Uterus (tissue), 4 donors: ENCODE measurements around the gene SSR4. TPM values are rescaled to one million over a fixed set of nuclear protein-coding genes. Genes with fewer than 3 reads are reported as not detected.
A peak's percentile ranks its signal among the peaks of the same experiment; 100 is the strongest.

ENCODE experiments used
- DNase-seq, 2 donors: peaks; one replicate each; pipeline ENCODE4 v3.0.0-alpha.2; 2019 to 2020
- H3K27ac ChIP-seq, 2 donors: fragments of 200-600 bp; sonication (generic); 1 replicate in 1 of 2; 2 replicates in 1 of 2; pipeline ENCODE4 v1.5.1; 2016 to 2018
- H3K27me3 ChIP-seq, 2 donors: fragments of 200-600 bp; sonication (generic); one replicate each; pipeline ENCODE4 v1.5.1; 2018 to 2019; ENCODE audit warnings: control low read depth in 1 of 2
- H3K36me3 ChIP-seq, 2 donors: fragments of 200-600 bp; sonication (generic); one replicate each; pipeline ENCODE4 v1.5.1; 2019; ENCODE audit warnings: control low read depth in 1 of 2
- H3K4me1 ChIP-seq, 2 donors: fragments of 200-600 bp; sonication (generic); one replicate each; pipeline ENCODE4 v1.5.1; 2018 to 2019; ENCODE audit warnings: control low read depth in 1 of 2
- H3K4me3 ChIP-seq, 2 donors: fragments of 200-600 bp; sonication (generic); 1 replicate in 1 of 2; 2 replicates in 1 of 2; pipeline ENCODE4 v1.5.1; 2018 to 2019; ENCODE audit warnings: mild to moderate bottlenecking in 1 of 2
- H3K9me3 ChIP-seq, 2 donors: fragments of 200-600 bp; sonication (generic); one replicate each; pipeline ENCODE4 v1.5.1; 2019; ENCODE audit warnings: control low read depth in 1 of 2
- CTCF ChIP-seq, 4 experiments: fragments of 200-600 bp in 2 of 4; fragments of 450-650 bp in 2 of 4; sonication (generic) in 2 of 4; IDR thresholded peaks; one replicate each; pipeline ENCODE4 v1.5.1; 2016 to 2019; ENCODE audit warnings: antibody characterized with exemption in 4 of 4, mild to moderate bottlenecking in 2 of 4, moderate library complexity in 1 of 4
- POLR2A ChIP-seq, 2 donors: fragments of 450-650 bp; IDR thresholded peaks; one replicate each; pipeline ENCODE4 v1.6.1; 2016; ENCODE audit warnings: antibody characterized with exemption in 2 of 2, mild to moderate bottlenecking in 1 of 2, moderate library complexity in 1 of 2
- intact Hi-C: fragments of 100-400 bp; cut with DNase I; formaldehyde crosslinking; loops from one replicate; pipeline ENCODE4 v1.15.1; 2023; ENCODE audit warnings: low total_unique reads
- total RNA-seq, 4 donors: library from RNA; depleted of rRNA in 3 of 4; stranded (reverse); fragments of >200 nt in 3 of 4; gene quantifications; one replicate each; pipeline versions ENCODE4 v1.1.0 to v1.2.4, GENCODE V29; 2014 to 2023
- donor health status: DM: yes; HTN: yes; CAD: no.

SSR4 gene
- total RNA-seq, 4 donors from 2014 or later: 26.9 to 633 (median 103) TPM

DNA sequence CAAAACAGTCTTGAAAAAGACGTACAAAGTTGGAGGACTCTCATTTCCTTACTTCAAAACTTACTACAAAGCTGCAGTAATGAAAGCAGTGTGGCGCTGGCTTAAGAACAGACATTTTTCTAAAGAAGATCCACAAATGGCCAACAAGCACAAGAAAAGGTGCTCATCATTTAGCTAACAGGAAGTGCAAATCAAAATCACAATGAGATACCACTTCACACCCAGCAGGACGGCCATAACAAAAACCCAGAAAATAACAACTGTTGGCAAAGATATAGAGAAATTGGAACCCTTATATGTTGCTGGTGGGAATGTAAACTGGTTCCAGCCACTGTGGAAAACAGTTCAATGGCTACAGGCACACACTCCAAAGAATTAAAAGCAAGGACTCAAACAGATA lies 32.5 kb downstream of the SSR4 start:
- Histone ChIP-seq H3K9me3 (no peaks in the 10 kb centered on the region), H3K27ac (no peak overlapping the region), H3K4me1 (no peaks in the 10 kb centered on the region), H3K4me3 (no peak overlapping the region), H3K27me3 (no peaks in the 10 kb centered on the region), H3K36me3 (no peaks in the 10 kb centered on the region)
- TF ChIP-seq CTCF (IDR thresholded peaks at IDR 0.05) (no peak), POLR2A (IDR thresholded peaks at IDR 0.05) (no peak)
- intact Hi-C loops: no loop called here
- no peak for DNase-seq

GRCh38 chrX:153827903-153828302 lies 33.4 kb downstream of the SSR4 start:
- peak overlapping the region in 1 of 2 donors; percentile 37 for H3K4me3 ChIP-seq
- peak overlapping the region; percentile 45 to 63 for H3K27ac ChIP-seq
- no peaks in the 10 kb centered on the region for H3K9me3 ChIP-seq
- H3K27me3 ChIP-seq: no peaks in the 10 kb centered on the region
- intact Hi-C loops: no loop called here
- H3K4me1 ChIP-seq: no peaks in the 10 kb centered on the region
- peak in 1 of 2 donors; percentile 11 for DNase-seq
- no peak for TF ChIP-seq POLR2A (IDR thresholded peaks at IDR 0.05)
- TF ChIP-seq CTCF (IDR thresholded peaks at IDR 0.05): no peak
- H3K36me3 ChIP-seq: no peaks in the 10 kb centered on the region

DNA sequence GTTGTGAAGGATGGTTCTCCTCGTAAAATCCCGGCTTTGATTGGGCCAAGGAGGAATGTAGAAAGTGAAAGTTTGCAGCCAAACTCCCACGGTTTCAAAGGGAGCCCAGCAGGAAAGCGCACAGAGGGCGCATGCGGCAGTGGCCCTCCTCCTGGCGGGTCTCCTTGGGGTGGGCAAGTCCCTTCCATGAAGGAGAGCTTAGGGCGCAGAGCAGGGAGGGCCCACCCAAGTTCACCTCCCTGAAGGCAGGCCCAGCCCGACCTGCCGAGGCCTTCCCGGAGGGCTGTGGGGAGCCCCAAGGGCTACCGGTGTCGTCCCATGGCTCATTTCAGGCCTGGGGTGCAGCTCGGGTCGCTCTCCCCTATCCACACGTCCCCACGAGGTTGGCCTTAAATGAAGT lies 33.8 kb downstream of the SSR4 start:
- peak overlapping the region; percentile 30 to 37 for H3K4me3 ChIP-seq
- intact Hi-C loops: no loop called here
- H3K9me3 ChIP-seq: no peaks in the 10 kb centered on the region
- no peaks in the 10 kb centered on the region for H3K27me3 ChIP-seq
- peak overlapping the region; percentile 45 to 63 for H3K27ac ChIP-seq
- H3K36me3 ChIP-seq: no peaks in the 10 kb centered on the region
- peak in 1 of 2 donors; percentile 13 for DNase-seq
- TF ChIP-seq POLR2A (IDR thresholded peaks at IDR 0.05) (no peak), CTCF (IDR thresholded peaks at IDR 0.05) (no peak)
- H3K4me1 ChIP-seq: no peaks in the 10 kb centered on the region

- H3K27me3 ChIP-seq: no peaks in the 10 kb centered on the region
- TF ChIP-seq POLR2A (IDR thresholded peaks at IDR 0.05) (no peak), CTCF (IDR thresholded peaks at IDR 0.05) (no peak)
- no peaks in the 10 kb centered on the region for H3K9me3 ChIP-seq
- intact Hi-C loops: no loop called here
- peak overlapping the region; percentile 45 to 63 for H3K27ac ChIP-seq
- DNase-seq: peak in 1 of 2 donors; percentile 19
- peak overlapping the region; percentile 30 to 37 for H3K4me3 ChIP-seq
- H3K36me3 ChIP-seq: no peaks in the 10 kb centered on the region
- no peaks in the 10 kb centered on the region for H3K4me1 ChIP-seq
These were observed 34.5 kb downstream of the SSR4 start for GRCh38 chrX:153828723-153829548.

DNA sequence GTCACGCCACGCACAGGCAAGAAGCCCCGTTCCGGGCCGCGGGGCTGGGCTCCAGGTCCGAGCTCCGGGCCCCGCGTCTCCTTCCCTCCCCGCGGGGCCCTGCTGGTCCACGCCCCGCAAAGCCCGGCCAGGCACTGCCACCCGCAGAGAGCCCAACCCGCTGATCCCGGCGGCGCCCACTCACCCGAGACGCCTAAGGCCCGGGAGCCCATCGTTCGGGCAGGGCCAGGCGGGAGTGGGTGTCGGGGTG lies 35.0 kb downstream of the SSR4 start:
- peak in 1 of 2 donors; percentile 16 for DNase-seq
- Histone ChIP-seq H3K27me3 (no peaks in the 10 kb centered on the region), H3K4me1 (no peaks in the 10 kb centered on the region), H3K36me3 (no peaks in the 10 kb centered on the region), H3K9me3 (no peaks in the 10 kb centered on the region), H3K27ac (no peak overlapping the region), H3K4me3 (peak overlapping the region; percentile 30 to 37)
- intact Hi-C loops: no loop called here
- TF ChIP-seq CTCF (IDR thresholded peaks at IDR 0.05): no peak
